Activated naive CD4-positive, alpha-beta T cell treated with anti-CD3 and anti-CD28 coated beads, Interleukin-2, amount 50 U/mL, for 24 hours (primary cell): ENCODE results near the gene PRKAR2A.
A peak's percentile ranks its signal among the peaks of the same experiment; 100 is the strongest.

Experiments used
- H3K27ac Mint-ChIP-seq: one replicate; pipeline ENCODE4 v1.8.0; 2021; ENCODE audit warnings: mild to moderate bottlenecking, mixed read lengths
- H3K27me3 Mint-ChIP-seq: one replicate; pipeline ENCODE4 v1.8.0; 2021; ENCODE audit warnings: mixed read lengths
- H3K36me3 Mint-ChIP-seq: one replicate; pipeline ENCODE4 v1.8.0; 2021; ENCODE audit warnings: mixed read lengths
- H3K4me1 Mint-ChIP-seq: one replicate; pipeline ENCODE4 v1.8.0; 2021; ENCODE audit warnings: mixed read lengths
- H3K4me3 Mint-ChIP-seq: one replicate; pipeline ENCODE4 v1.8.0; 2021; ENCODE audit warnings: mild to moderate bottlenecking, mixed read lengths
- H3K9me3 Mint-ChIP-seq: one replicate; pipeline ENCODE4 v1.8.0; 2021; ENCODE audit warnings: mixed read lengths

PRKAR2A gene

GRCh38 chr3:48702320-48702920, 145.3 kb downstream of the PRKAR2A start:
- Mint-ChIP-seq H3K9me3 (no peaks in the 10 kb centered on the region), H3K4me1 (peaks cover 50% of the 10 kb centered on the region), H3K36me3 (peaks cover 4% of the 10 kb centered on the region), H3K4me3 (no peak overlapping the region), H3K27me3 (no peaks in the 10 kb centered on the region), H3K27ac (peak overlapping the region; percentile 3)

DNA sequence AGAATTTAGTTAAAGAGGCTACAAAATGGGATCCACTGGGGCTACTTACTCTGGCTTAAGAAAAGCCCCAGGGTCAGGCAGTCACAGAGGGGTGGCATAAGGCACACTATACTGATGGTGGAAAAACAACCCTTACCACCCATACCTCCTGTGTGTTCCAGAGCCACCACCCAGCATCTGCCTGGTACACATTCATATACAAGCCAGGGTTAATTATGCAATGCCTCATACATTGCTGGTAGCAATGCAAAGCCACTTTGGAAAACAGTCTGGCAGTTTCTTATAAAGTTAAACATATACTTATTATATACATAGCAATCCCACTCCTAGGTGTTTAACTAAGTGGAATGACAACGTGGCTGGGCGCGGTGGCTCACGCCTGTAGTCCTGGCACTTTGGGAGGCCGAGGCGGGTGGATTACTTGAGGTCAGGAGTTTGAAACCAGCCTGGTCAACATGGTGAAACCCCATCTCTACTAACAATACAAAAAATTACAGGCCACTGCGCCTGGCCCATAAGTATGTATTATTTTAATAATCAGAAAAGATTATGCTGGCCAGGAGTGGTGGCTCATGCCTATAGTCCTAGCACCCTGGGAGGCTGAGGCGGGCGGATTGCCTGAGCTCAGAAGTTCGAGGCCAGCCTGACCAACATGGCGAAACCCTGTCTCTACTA, 146.8 kb downstream of the PRKAR2A start:
- H3K4me1 Mint-ChIP-seq = peaks cover 44% of the 10 kb centered on the region
- H3K27ac Mint-ChIP-seq = no peak overlapping the region
- peaks cover 6% of the 10 kb centered on the region for H3K36me3 Mint-ChIP-seq
- no peaks in the 10 kb centered on the region for H3K27me3 Mint-ChIP-seq
- no peaks in the 10 kb centered on the region for H3K9me3 Mint-ChIP-seq
- H3K4me3 Mint-ChIP-seq = no peak overlapping the region

DNA sequence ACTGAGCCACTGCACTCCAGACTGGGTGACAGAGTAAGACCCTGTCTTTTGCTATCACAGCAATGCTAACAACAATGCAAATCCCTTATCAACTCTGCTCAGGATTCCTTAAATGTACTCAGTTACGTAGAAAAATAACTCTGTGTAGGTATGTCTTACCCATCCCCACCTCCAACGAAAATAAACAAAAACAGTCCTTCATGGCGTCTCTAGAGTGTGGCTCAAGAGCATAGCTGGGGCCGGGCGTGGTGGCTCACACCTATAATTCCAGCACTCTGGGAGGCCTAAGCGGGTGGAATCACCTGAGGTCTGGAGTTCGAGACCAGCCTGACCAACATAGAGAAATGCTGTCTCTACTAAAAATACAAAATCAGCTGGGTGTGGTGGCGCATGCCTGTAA, 148.8 kb downstream of the PRKAR2A start:
- H3K36me3 Mint-ChIP-seq = peaks cover 6% of the 10 kb centered on the region
- H3K9me3 Mint-ChIP-seq = no peaks in the 10 kb centered on the region
- H3K27me3 Mint-ChIP-seq = no peaks in the 10 kb centered on the region
- H3K27ac Mint-ChIP-seq = no peak overlapping the region
- no peak overlapping the region for H3K4me3 Mint-ChIP-seq
- peaks cover 42% of the 10 kb centered on the region for H3K4me1 Mint-ChIP-seq

DNA sequence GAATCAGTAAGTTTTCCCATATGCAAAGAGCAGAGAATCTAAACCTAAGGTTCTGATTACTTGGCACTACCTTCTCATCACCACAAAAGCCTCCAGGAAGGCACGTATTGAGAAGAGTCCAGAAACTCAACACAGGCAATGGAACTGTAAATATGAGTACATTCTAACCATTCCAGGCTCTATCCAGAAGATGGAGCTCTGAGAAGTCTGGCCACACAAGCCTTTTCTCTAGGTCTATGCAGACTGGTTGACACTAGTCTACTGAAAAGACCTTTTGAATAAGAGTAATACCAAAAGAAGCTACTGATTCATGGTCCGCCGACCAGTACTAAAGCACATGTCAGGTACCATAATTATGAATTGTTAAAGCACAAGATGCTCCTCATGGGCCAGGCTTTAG, 149.7 kb downstream of the PRKAR2A start:
- peaks cover 35% of the 10 kb centered on the region for H3K4me1 Mint-ChIP-seq
- no peaks in the 10 kb centered on the region for H3K27me3 Mint-ChIP-seq
- no peak overlapping the region for H3K4me3 Mint-ChIP-seq
- H3K36me3 Mint-ChIP-seq = peaks cover 6% of the 10 kb centered on the region
- H3K27ac Mint-ChIP-seq = no peak overlapping the region
- no peaks in the 10 kb centered on the region for H3K9me3 Mint-ChIP-seq

DNA sequence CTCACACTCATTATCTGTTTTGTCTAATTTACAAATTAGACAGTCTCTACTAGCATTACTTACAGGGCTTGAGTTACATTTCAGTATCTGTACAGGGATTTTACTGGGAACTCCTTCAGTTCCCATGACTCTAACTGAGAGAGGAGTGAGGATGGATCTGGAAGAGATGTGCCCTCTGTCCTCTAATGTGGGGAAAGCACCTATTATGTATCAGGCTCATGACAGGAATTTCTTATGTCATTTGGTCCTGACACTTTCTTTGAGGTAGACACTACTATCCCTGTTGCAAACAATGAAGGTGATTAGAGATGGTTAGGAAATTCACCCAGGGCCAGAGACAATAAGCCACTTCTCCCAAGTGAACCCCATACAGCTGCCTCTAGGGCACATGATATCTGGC, 151.1 kb downstream of the PRKAR2A start:
- no peaks in the 10 kb centered on the region for H3K9me3 Mint-ChIP-seq
- peaks cover 8% of the 10 kb centered on the region for H3K36me3 Mint-ChIP-seq
- H3K4me1 Mint-ChIP-seq = peaks cover 26% of the 10 kb centered on the region

More for the DNA sequence above, 151.1 kb downstream of the PRKAR2A start:
- Mint-ChIP-seq H3K27me3 (no peaks in the 10 kb centered on the region), H3K4me3 (no peak overlapping the region), H3K27ac (peak overlapping the region; percentile 30)
